SK-N-SH (cell line): ENCODE results near the gene NHSL1. TPM values are rescaled to one million over a fixed set of nuclear protein-coding genes. Genes with fewer than 3 reads are reported as not detected.

Experiments used
- CTCF ChIA-PET: fragments of 300-600, 350-600 bp; formaldehyde crosslinking; extraction: SDS; loops from one replicate; lab custom pipeline; 2021; lab: Yijun Ruan, JAX
- POLR2A ChIA-PET: fragments of 350-600 bp; sonication (Branson Sonifier 250); formaldehyde crosslinking; extraction: SDS; loops from one replicate; lab custom pipeline; 2020; ENCODE audit warnings: antibody characterized with exemption, inconsistent platforms; lab: Yijun Ruan, JAX
- DNase-seq: peaks from one replicate; pipeline ENCODE4 v3.0.0; 2012
- H2AFZ ChIP-seq: fragments of 200-600 bp; sonication (generic); 2 replicates; pipeline ENCODE4 v1.8.1; 2016; ENCODE audit warnings: antibody characterized with exemption, mild to moderate bottlenecking, low read depth
- H3F3A ChIP-seq: fragments of 200-600 bp; sonication (generic); replicated peaks from 2 replicates; pipeline ENCODE3; 2016; ENCODE audit warnings: antibody characterized with exemption, mild to moderate bottlenecking; ENCODE audit not compliant: insufficient read depth
- H3K27ac ChIP-seq, 2 experiments: fragments of 200-500 bp in 1 of 2; fragments of 200-600 bp in 1 of 2; sonication (Bioruptor generic) in 1 of 2; sonication (generic), shearing (Covaris generic) in 1 of 2; 2 replicates each; pipeline versions ENCODE4 v1.5.1 to v1.6.1; 2014 to 2016; ENCODE audit warnings: low read depth in 2 of 2, inconsistent platforms in 1 of 2, low read length in 1 of 2, mild to moderate bottlenecking in 1 of 2, mixed read lengths in 1 of 2
- H3K27me3 ChIP-seq: fragments of 200-600 bp; sonication (generic), shearing (Covaris generic); 2 replicates; pipeline ENCODE4 v1.6.1; 2016; ENCODE audit warnings: mixed run types; ENCODE audit not compliant: insufficient read depth
- H3K36me3 ChIP-seq, 2 experiments: fragments of 200-500 bp in 1 of 2; fragments of 200-600 bp in 1 of 2; sonication (Bioruptor generic) in 1 of 2; sonication (generic) in 1 of 2; replicated peaks in 1 of 2; 2 replicates each; pipeline versions ENCODE3 to v1.5.1; 2014 to 2016; ENCODE audit warnings: low read length in 1 of 2, mild to moderate bottlenecking in 1 of 2; ENCODE audit not compliant: insufficient read depth in 2 of 2, control insufficient read depth in 1 of 2
- H3K4me1 ChIP-seq, 2 experiments: fragments of 200-500 bp in 1 of 2; fragments of 200-600 bp in 1 of 2; sonication (Bioruptor generic) in 1 of 2; sonication (generic), shearing (Covaris generic) in 1 of 2; 2 replicates each; pipeline versions ENCODE4 v1.5.1 to v1.6.1; 2014 to 2016; ENCODE audit warnings: low read depth in 1 of 2, low read length in 1 of 2, mixed run types in 1 of 2; ENCODE audit not compliant: insufficient read depth in 2 of 2, control insufficient read depth in 1 of 2
- H3K4me2 ChIP-seq: fragments of 200-600 bp; sonication (generic), shearing (Covaris generic); 2 replicates; pipeline ENCODE4 v1.6.1; 2017; ENCODE audit warnings: mixed run types
- H3K4me3 ChIP-seq, 2 experiments: fragments of 200-500 bp in 1 of 2; fragments of 200-600 bp in 1 of 2; sonication (Bioruptor generic) in 1 of 2; sonication (generic), shearing (Covaris generic) in 1 of 2; 2 replicates each; pipeline versions ENCODE4 v1.5.1 to v1.8.1; 2014 to 2016; ENCODE audit warnings: low read depth in 2 of 2, inconsistent platforms in 1 of 2, low read length in 1 of 2, mild to moderate bottlenecking in 1 of 2, mixed read lengths in 1 of 2, moderate library complexity in 1 of 2
- H3K79me2 ChIP-seq: fragments of 200-600 bp; sonication (generic); 2 replicates; pipeline ENCODE4 v1.8.1; 2017; ENCODE audit warnings: mild to moderate bottlenecking; ENCODE audit not compliant: insufficient read depth
- H3K9ac ChIP-seq: fragments of 200-600 bp; sonication (generic); 2 replicates; pipeline ENCODE4 v1.6.1; 2017; ENCODE audit warnings: mixed run types
- H3K9me2 ChIP-seq: fragments of 200-600 bp; sonication (generic); 2 replicates; pipeline ENCODE4 v1.6.1; 2017; ENCODE audit warnings: mixed run types
- H3K9me3 ChIP-seq: fragments of 200-600 bp; sonication (generic); 2 replicates; pipeline ENCODE4 v1.6.1; 2017; ENCODE audit warnings: mixed run types, mild to moderate bottlenecking, moderate library complexity
- H4K20me1 ChIP-seq: fragments of 200-600 bp; sonication (generic); 2 replicates; pipeline ENCODE4 v1.6.1; 2017; ENCODE audit warnings: mild to moderate bottlenecking, mixed run types; ENCODE audit not compliant: insufficient read depth
- CHD2 ChIP-seq: fragments of 150-350 bp; IDR thresholded peaks from 2 replicates; pipeline ENCODE4 v1.6.1; 2018; ENCODE audit warnings: low read length; ENCODE audit not compliant: partially characterized antibody
- ELF1 ChIP-seq: IDR thresholded peaks from 2 replicates; pipeline ENCODE4 v1.4.0; 2012
- FOXJ3 ChIP-seq: sonication (generic); formaldehyde crosslinking; IDR thresholded peaks from 2 replicates; pipeline ENCODE4 v1.5.1; 2020; ENCODE audit warnings: mild to moderate bottlenecking, missing genetic modification reagents
- FOXM1 ChIP-seq: IDR thresholded peaks from 2 replicates; pipeline ENCODE4 v1.4.0; 2012; ENCODE audit warnings: low read depth, mild to moderate bottlenecking
- GATA2 ChIP-seq: sonication (generic); formaldehyde crosslinking; IDR thresholded peaks from 2 replicates; pipeline ENCODE4 v1.5.0; 2020; ENCODE audit warnings: mild to moderate bottlenecking, missing genetic modification reagents
- IRF3 ChIP-seq: fragments of 150-350 bp; IDR thresholded peaks from 2 replicates; pipeline ENCODE4 v1.6.1; 2016; ENCODE audit warnings: mild to moderate bottlenecking, low read depth, low read length
- JUND ChIP-seq: IDR thresholded peaks from 2 replicates; pipeline ENCODE4 v1.4.0; 2012
- MEF2A ChIP-seq: IDR thresholded peaks from 2 replicates; pipeline ENCODE4 v1.4.0; 2012; ENCODE audit warnings: low read depth, borderline replicate concordance
- MXI1 ChIP-seq: IDR thresholded peaks from 2 replicates; pipeline ENCODE4 v1.6.1; 2012; ENCODE audit warnings: mild to moderate bottlenecking, low read depth, low read length, improper control_type of control experiment
- NFIC ChIP-seq: IDR thresholded peaks from 2 replicates; pipeline ENCODE4 v1.4.0; 2012; ENCODE audit warnings: borderline replicate concordance
- POLR2AphosphoS5 ChIP-seq: IDR thresholded peaks from 2 replicates; pipeline ENCODE4 v1.6.1; 2012; ENCODE audit warnings: low read depth, low read length
- RAD21 ChIP-seq: IDR thresholded peaks from 2 replicates; pipeline ENCODE4 v1.6.1; 2012; ENCODE audit warnings: mild to moderate bottlenecking, low read length
- RCOR1 ChIP-seq: fragments of 150-350 bp; IDR thresholded peaks from 2 replicates; pipeline ENCODE4 v1.6.1; 2017; ENCODE audit warnings: antibody characterized with exemption, low read length
- RXRA ChIP-seq: IDR thresholded peaks from 2 replicates; pipeline ENCODE4 v1.4.0; 2012; ENCODE audit warnings: low read depth, mild to moderate bottlenecking, borderline replicate concordance
- SMC3 ChIP-seq: IDR thresholded peaks from 2 replicates; pipeline ENCODE4 v1.6.1; 2012; ENCODE audit warnings: low read depth, low read length, improper control_type of control experiment
- TAF1 ChIP-seq: IDR thresholded peaks from 2 replicates; pipeline ENCODE4 v1.6.1; 2012; ENCODE audit warnings: low read depth, mild to moderate bottlenecking, low read length, moderate library complexity, borderline replicate concordance
- TCF12 ChIP-seq: IDR thresholded peaks from 2 replicates; pipeline ENCODE4 v1.4.0; 2012
- USF1 ChIP-seq: IDR thresholded peaks from 2 replicates; pipeline ENCODE4 v1.4.0; 2012; ENCODE audit warnings: low read depth, borderline replicate concordance
- YY1 ChIP-seq: IDR thresholded peaks from 2 replicates; pipeline ENCODE4 v1.4.0; 2012; ENCODE audit warnings: low read depth, mild to moderate bottlenecking
- ZBTB33 ChIP-seq: IDR thresholded peaks from 2 replicates; pipeline ENCODE4 v1.4.0; 2012; ENCODE audit warnings: low read depth, borderline replicate concordance
- WGBS: methylation state at CpG from one replicate; pipeline ENCODE4 v1.1.6; 2017; ENCODE audit warnings: low lambda C conversion rate; 5-methylcytosine and 5-hydroxymethylcytosine counted together
- polyA plus RNA-seq, 3 experiments: library from polyadenylated mRNA; depleted of rRNA; stranded (reverse); fragments of >200 nt; gene quantifications; 2 replicates each; pipeline ENCODE4 v1.2.3, GENCODE V29; 2012
- TF ChIP-seq, protein P1 (sequence below): IDR thresholded peaks from 2 replicates; pipeline ENCODE4; 2012

NHSL1 gene
- polyA plus RNA-seq, 1 of the 3 experiments (the other 2 are of a cell fraction): under 0.01 TPM

GRCh38 chr6:138431256-138432062, 67.8 kb downstream of the NHSL1 start:
- H3K79me2 ChIP-seq: no peaks in the 10 kb centered on the region
- H3K36me3 ChIP-seq: no peaks in the 10 kb centered on the region
- H3K27me3 ChIP-seq: peaks cover 48% of the 10 kb centered on the region
- ChIA-PET POLR2A (no interaction called here), CTCF (interaction anchor here (0.9 to 3.7 kb wide), 9 partner anchors 21 to 315 kb away, joined by 3 to 19 read pairs (median 3); no protein-coding TSS in a partner anchor)
- H4K20me1 ChIP-seq: no peaks in the 10 kb centered on the region
- H3K4me2 ChIP-seq: no peak overlapping the region
- no peak for DNase-seq
- H3K9me2 ChIP-seq: no peaks in the 10 kb centered on the region
- no peak overlapping the region for H2AFZ ChIP-seq
- no peak overlapping the region for H3K27ac ChIP-seq
- no peaks in the 10 kb centered on the region for H3F3A ChIP-seq
- WGBS: 13% methylated on average over 14 of the region's 19 CpGs
- no peak overlapping the region for H3K4me3 ChIP-seq
- H3K9ac ChIP-seq: no peak overlapping the region
- TF ChIP-seq YY1 (no peak), POLR2AphosphoS5 (no peak), FOXJ3 (CRISPR knock-in tag) (no peak), ELF1 (no peak), MEF2A (no peak), TCF12 (no peak), RXRA (no peak), CHD2 (no peak), RAD21 (no peak), IRF3 (no peak), JUND (no peak), SMC3 (no peak), NFIC (no peak), FOXM1 (no peak)
- TF ChIP-seq, protein P1, sequence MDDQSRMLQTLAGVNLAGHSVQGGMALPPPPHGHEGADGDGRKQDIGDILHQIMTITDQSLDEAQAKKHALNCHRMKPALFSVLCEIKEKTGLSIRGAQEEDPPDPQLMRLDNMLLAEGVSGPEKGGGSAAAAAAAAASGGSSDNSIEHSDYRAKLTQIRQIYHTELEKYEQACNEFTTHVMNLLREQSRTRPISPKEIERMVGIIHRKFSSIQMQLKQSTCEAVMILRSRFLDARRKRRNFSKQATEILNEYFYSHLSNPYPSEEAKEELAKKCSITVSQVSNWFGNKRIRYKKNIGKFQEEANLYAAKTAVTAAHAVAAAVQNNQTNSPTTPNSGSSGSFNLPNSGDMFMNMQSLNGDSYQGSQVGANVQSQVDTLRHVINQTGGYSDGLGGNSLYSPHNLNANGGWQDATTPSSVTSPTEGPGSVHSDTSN: no peak
- H3K9me3 ChIP-seq: no peaks in the 10 kb centered on the region
- no peaks in the 10 kb centered on the region; a peak in 1 of 4 replicates for H3K4me1 ChIP-seq

DNA sequence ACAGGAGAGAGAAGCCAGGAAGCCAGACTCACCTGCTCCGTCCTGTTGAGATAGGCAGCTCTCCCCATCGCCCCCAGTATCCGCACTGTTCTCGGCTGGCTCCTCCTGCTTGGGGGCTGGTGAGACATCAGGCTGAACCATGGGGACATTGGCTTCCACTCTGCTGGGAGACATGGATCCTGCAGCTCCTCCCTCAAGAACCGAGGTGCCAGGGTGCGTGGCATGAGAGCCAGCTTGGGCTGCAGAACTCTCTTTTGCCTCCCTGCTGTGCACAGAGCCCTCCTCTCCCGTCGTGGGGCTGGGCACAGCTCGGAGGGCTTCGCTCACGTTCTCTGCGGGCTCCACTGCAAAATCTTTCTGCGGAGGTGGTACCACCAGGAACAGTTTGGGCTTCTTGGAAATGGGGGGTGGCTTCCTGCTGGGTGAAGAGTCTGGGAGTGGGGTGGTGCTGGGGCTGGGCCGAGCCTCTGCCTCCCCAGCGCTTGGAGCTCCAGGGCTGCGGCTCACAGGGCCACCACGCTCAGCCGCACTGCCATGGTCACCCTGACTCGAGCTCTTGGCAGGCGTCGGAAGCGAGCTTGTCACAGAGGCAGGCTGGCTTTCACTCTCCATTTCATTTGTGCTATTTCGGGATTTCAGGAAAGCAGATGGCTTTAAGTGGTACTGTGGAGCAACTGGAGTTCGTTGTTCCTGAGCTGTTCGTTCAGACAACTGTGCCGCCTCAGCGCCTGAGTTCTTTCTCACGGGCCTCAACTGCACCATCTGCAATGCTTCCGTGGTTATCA, 68.7 kb downstream of the NHSL1 start:
- no peak overlapping the region for H3K4me3 ChIP-seq
- H3K27me3 ChIP-seq: peaks cover 52% of the 10 kb centered on the region
- CTCF ChIA-PET: interaction anchor here (0.9 to 3.7 kb wide), 16 partner anchors 15 to 314 kb away, joined by 3 to 19 read pairs (median 4); partner anchors contain the start of gene HEBP2
- no peaks in the 10 kb centered on the region for H3K9me3 ChIP-seq
- no peaks in the 10 kb centered on the region; a peak in 1 of 4 replicates for H3K4me1 ChIP-seq
- no peaks in the 10 kb centered on the region for H3K9me2 ChIP-seq
- DNase-seq: no peak
- H3F3A ChIP-seq: no peaks in the 10 kb centered on the region
- no peak overlapping the region for H2AFZ ChIP-seq
- H4K20me1 ChIP-seq: no peaks in the 10 kb centered on the region
- no peak overlapping the region for H3K9ac ChIP-seq
- H3K27ac ChIP-seq: no peak overlapping the region
- H3K36me3 ChIP-seq: no peaks in the 10 kb centered on the region
- POLR2A ChIA-PET: no interaction called here
- H3K79me2 ChIP-seq: no peaks in the 10 kb centered on the region
- H3K4me2 ChIP-seq: no peak overlapping the region
- 15% methylated on average over 8 of the region's 29 CpGs for WGBS
- TF ChIP-seq RCOR1: no peak
- no peak for TF ChIP-seq USF1
- no peak for TF ChIP-seq TAF1
- TF ChIP-seq JUND: no peak
- no peak for TF ChIP-seq MXI1
- TF ChIP-seq IRF3: no peak
- no peak for TF ChIP-seq YY1
- TF ChIP-seq ZBTB33: no peak
- no peak for TF ChIP-seq GATA2 (CRISPR knock-in tag)
- TF ChIP-seq POLR2AphosphoS5: no peak
- TF ChIP-seq FOXM1: no peak
